ENCODE results near the gene RARB.

Gene RARB

GRCh38 chr3:25582242-25582641, 154.2 kb downstream of the RARB start:
- no peak for FAIRE-seq

GRCh38 chr3:25583343-25583742, 155.3 kb downstream of the RARB start:
- no peak for FAIRE-seq

- FAIRE-seq = no peak
These were observed 156.1 kb downstream of the RARB start for GRCh38 chr3:25584011-25584789.

GRCh38 chr3:25585361-25586166, 157.5 kb downstream of the RARB start:
- FAIRE-seq = no peak

GRCh38 chr3:25586167-25586505, 158.1 kb downstream of the RARB start:
- no peak for FAIRE-seq

GRCh38 chr3:25586553-25586952, 158.5 kb downstream of the RARB start:
- FAIRE-seq = no peak

GRCh38 chr3:25587094-25587493, 159.0 kb downstream of the RARB start:
- FAIRE-seq = no peak

GRCh38 chr3:25587526-25587925, 159.5 kb downstream of the RARB start:
- no peak for FAIRE-seq

GRCh38 chr3:25587975-25588374, 159.9 kb downstream of the RARB start:
- FAIRE-seq = no peak

GRCh38 chr3:25588441-25589103, 160.5 kb downstream of the RARB start:
- no peak for FAIRE-seq

- FAIRE-seq = no peak
These were observed 161.2 kb downstream of the RARB start for GRCh38 chr3:25589104-25589782.

- FAIRE-seq = no peak
These were observed 161.8 kb downstream of the RARB start for GRCh38 chr3:25589783-25590258.

- no peak for FAIRE-seq
These were observed 164.5 kb downstream of the RARB start for GRCh38 chr3:25592510-25592968.

GRCh38 chr3:25593001-25593400, 164.9 kb downstream of the RARB start:
- FAIRE-seq = no peak

- FAIRE-seq = peak; percentile 95
These were observed 166.0 kb downstream of the RARB start for GRCh38 chr3:25594007-25594502.

GRCh38 chr3:25597535-25598101, 169.6 kb downstream of the RARB start:
- FAIRE-seq = no peak

GRCh38 chr3:25603703-25604102, 175.6 kb downstream of the RARB start:
- no peak for FAIRE-seq

GRCh38 chr3:25604107-25604805, 176.2 kb downstream of the RARB start:
- FAIRE-seq = peak; percentile 75

- no peak for FAIRE-seq
These were observed 182.1 kb downstream of the RARB start for GRCh38 chr3:25610167-25610566.

GRCh38 chr3:25610779-25611178, 182.7 kb downstream of the RARB start:
- FAIRE-seq = no peak

GRCh38 chr3:25611193-25611592, 183.1 kb downstream of the RARB start:
- FAIRE-seq = no peak

- FAIRE-seq = no peak
These were observed 190.0 kb downstream of the RARB start for GRCh38 chr3:25618028-25618427.

Measured in islet of Langerhans (tissue), 1 donor.